HT1080 (cell line): ENCODE measurements around the gene BBS5. TPM values are rescaled to one million over a fixed set of nuclear protein-coding genes. Genes with fewer than 3 reads are reported as not detected.
A peak's percentile ranks its signal among the peaks of the same experiment; 100 is the strongest.
"Not testable (repeated sequence)": the region's sequence is repeated elsewhere in the genome, so short reads cannot be mapped to it uniquely, and the experiment has no call there.

Source experiments
- DNase-seq: peaks from one replicate; pipeline ENCODE4 v3.0.0-alpha.2; 2015; ENCODE audit warnings: low read depth
- total RNA-seq: library from RNA; depleted of rRNA; stranded (reverse); fragments of >200 nt; shearing (Covaris generic); gene quantifications from 2 replicates; pipeline ENCODE4 v1.2.3, GENCODE V29; 2014

Gene BBS5
- total RNA-seq, 1 experiment from 2014 or later: 1.9 TPM

DNA sequence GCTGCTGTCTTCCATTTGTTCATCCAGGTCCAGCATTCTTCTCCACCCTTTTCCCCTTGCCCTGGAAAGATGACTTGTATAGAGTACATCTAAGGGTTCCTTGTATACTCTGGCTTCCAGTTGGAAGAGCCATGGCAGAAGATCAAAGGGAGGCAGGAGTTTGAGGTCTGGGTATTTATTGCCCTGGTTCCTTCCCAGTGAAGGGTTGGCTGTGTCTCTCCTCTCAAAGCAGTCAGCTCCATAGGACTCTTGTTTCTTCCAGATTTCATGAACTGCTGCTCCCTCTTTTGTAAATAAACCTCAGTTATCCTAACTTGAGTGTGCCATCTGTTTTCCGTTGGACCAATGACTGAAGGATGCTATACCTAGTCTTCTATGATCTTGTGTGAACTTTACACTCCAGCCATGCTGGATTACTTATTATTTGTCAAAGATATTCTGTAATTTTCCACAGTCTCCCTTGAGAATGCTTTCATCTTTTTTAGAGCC lies 6.4 kb downstream of the BBS5 start:
- no peak for DNase-seq

DNA sequence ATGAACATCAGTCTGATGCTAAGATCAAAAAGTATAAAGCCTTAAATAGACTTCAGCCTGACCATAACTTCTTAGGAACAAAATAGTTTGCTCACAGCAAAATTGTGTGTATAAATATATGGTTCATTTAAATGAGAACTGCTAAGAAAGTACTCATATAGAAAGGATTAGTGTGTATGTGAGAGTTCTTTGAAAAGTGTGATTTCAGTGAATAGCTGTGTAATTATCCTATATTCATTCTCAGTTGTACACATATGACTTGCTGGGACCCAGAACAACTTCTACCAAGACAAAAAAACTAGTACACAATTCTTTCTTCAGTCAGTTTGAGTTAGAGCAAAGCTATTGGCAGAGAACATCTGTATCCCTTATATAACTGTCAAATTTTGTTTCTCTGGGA lies 7.2 kb downstream of the BBS5 start:
- DNase-seq: no peak

DNA sequence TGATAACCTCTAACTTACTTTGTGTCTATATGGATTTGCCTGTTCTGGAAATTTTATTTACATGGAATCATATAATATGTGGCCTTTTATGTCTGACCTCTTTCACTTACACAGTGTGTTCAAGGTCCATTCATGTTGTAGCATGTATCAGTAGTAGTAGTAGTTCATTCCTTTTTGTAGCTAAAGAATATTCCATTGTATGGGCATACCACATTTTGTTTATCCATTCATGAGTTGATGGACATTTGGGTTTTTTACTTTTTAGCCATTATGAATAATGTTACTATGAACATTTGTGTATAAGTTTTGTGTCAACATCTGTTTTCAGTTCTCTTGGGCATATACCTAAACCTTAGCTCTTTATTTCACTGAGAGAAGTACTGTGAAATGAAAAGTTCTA lies 11.5 kb downstream of the BBS5 start:
- DNase-seq: no peak

DNA sequence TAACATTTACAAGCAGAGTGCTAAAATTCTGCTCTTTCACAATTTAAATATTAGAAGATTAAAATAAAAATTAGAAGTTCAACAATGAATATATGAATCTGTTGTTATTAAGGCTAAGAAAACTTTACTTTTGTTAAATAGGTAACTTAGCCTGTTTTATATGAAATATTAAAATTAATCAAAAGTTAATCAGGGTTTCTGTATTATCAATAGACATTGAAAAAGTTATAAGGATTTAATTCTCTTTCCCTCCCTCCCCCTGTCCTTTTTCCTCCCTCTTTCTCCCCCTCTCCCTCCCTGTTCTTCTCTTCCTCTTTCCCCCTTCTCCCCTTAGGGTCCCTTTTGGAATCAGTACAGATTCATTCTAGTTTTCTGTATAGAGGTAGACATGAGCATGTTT lies 12.1 kb downstream of the BBS5 start:
- no peak for DNase-seq

DNA sequence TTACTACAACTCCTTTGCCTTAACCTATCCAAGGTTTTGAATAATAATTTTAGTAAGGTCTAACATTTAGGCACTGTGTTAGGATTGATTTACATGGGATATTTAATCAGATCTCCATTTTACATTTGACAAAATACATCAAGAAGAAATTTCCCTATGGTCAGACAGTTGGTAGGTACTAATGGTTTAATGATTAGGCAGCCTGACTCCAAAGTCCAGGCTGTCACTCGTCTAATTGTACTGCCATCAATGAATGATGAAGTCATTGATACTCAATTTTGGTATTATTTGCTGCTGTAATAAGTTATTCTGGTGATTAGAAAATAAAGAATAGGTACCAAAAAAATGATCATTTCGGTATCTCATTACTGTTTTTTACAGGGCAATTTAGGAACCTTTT lies 14.1 kb downstream of the BBS5 start:
- no peak for DNase-seq

DNA sequence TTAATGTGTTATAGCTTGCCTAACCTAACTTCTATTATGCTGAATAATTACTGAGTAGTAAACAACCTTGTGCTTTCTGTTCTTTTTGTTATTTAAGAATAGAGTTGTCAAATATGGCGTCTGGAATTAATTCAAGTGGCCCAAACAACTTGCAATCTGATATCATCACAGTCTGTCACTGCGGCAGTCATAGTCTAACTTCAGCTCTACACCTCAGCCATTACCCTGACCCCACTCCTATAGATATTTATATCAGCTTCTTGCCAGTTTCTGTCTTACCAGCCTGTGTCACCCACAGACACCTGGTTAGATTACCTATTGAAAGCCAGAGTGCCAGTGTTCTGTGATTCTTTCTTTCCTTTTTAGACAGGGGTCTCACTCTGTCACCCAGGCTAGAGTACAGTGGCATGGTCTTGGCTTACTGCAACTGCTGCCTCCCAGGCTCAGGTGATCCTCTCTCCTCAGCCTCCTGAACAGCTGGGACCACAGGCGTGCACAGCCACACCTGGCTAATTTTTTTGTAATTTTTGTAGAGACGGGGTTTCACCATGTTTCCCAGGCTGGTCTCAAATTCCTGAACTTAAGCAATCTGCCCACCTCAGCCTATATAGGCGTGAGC lies 16.1 kb downstream of the BBS5 start:
- no peak for DNase-seq

DNA sequence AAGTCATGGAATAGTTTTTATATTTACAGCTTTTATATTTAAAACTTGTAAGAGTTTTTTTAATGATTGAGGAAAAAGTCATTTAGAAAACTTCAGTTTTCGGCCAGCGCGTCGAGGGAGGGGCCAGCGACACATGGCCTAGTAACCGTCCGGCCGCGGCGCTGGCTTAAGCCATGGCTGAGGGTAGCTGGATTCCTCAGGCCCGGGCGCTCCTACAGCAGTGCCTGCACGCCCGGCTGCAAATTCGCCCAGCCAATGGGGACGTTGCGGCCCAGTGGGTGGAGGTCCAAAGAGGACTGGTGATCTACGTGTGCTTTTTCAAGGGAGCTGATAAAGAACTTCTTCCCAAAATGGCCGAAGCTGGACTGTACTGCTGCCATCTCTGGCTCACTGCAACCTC lies 25.4 kb downstream of the BBS5 start:
- DNase-seq: no peak

DNA sequence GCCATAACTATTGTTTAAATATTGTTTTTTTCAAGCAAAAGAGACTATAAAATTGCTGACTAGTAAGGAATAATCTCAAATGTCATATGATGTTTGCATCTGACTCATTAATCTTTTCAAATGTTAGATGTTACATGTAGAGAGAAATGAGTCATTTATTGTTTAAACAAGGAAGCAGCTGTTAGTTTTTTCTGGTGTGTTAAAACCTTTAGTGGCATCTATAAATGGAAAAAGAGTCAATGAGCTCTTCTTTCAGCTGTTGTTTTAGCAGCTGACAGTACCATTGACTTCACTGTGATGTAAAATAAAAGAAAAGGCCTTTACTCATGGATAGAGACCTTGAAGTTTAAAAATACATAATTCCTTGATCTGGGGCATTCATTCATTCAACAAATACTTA lies 28.4 kb downstream of the BBS5 start:
- DNase-seq: peak; percentile 71

DNA sequence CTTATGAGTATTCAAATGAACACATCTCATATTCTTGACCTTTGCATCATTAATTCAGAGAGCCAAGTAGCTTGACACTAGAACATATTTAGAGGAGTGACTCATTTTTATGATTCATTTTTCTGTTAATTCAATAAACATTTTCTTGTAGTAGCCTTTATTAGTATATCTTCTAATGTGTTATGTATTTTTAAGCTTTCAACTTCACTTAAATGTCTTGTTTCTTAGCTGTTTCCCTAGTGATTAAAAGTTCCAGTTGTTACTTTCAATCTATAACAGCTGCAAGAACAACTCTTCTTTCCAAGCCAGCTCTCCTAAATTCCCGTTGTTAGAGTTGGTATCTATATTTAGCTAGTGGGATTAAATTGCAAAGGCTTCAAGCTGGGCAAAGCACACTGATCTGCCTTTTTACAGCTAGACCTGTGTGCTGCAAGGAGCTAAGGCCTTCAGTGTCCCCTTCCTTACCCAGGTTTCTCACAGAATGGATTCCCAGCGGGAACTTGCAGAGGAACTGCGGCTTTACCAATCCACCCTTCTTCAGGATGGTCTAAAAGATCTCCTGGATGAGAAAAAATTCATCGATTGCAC lies 30.1 kb downstream of the BBS5 start, which contains the start of gene KLHL41:
KLHL41 (plus strand) TSS at position 405 of the 588 bp plus-strand sequence; CDS start at position 482, 77 bp downstream.
- DNase-seq: no peak

DNA sequence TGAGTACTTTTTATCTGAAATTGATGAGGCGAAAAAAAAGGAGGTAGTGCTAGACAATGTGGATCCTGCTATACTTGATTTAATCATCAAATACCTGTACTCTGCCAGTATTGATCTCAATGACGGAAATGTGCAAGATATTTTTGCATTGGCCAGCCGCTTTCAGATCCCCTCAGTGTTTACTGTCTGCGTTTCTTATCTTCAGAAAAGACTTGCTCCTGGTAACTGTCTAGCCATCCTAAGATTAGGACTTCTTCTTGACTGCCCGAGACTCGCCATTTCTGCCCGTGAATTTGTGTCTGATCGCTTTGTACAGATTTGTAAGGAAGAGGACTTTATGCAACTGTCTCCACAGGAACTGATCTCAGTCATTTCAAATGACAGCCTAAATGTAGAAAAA lies 30.7 kb downstream of the BBS5 start:
- no peak for DNase-seq

DNA sequence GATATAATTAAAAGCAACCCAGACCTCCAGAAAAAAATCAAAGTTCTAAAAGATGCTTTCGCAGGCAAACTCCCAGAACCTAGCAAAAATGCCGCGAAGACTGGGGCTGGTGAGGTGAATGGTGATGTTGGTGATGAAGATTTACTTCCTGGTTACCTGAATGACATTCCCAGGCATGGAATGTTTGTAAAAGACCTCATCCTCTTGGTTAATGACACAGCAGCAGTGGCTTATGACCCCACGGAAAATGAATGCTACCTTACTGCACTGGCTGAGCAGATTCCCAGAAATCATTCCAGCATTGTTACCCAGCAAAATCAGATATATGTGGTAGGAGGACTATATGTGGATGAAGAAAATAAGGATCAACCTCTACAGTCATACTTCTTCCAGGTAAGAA lies 31.2 kb downstream of the BBS5 start:
- DNase-seq: no peak

DNA sequence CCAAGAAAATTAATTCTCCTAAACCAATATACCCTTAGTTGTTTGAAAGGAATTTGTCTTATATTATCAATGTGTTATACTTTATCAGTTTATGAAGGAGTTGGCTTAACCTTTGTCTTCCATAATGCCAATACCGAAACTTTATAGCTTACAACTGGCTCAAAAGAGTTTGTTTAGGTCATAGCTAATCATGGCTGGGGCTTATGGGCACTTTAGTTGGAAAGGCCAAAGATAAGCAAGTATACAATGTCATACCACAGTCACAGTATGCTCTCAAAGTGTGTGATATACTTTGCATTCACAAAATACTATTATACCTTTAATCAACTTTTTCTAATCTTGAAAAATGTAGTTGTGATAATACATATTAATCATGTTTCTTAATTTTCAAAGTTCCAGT lies 32.5 kb downstream of the BBS5 start:
- DNase-seq: no peak

DNA sequence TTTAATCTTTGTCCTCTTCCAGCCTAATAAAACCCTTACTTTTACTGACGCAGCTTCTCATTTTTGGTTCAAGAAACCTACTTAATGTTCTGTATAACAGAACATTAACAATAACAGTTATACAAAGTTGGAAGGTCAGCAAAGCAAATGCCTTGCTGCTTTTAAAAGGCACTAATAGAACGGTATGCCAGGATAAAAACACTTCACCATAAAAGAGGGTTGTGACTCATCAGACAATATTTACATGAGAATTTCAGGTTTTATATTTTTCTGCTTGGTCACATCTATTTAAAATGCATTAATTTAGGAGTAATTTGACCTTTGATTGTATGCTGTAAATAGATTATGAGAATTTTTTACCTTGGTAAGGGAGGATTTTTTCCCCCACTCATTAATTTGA lies 33.2 kb downstream of the BBS5 start:
- DNase-seq: no peak

DNA sequence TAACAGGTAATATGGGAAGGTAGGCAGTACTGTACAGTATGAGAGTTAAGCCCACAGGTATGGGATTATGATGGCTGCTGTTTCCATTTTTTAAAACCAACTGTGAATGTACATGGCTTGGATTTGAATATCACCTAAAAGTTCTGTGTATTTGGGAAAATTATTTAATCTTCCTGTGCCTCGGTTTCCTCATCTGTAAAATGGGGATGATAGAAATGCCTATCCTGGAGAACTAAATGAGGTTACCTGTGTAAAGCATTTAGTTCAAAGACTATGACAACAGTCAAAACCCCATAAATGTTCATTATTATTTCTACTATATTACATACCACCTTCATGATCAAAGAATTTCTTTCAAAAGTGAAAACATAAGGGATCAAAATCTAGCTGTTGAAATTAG lies 33.8 kb downstream of the BBS5 start:
- no peak for DNase-seq

DNA sequence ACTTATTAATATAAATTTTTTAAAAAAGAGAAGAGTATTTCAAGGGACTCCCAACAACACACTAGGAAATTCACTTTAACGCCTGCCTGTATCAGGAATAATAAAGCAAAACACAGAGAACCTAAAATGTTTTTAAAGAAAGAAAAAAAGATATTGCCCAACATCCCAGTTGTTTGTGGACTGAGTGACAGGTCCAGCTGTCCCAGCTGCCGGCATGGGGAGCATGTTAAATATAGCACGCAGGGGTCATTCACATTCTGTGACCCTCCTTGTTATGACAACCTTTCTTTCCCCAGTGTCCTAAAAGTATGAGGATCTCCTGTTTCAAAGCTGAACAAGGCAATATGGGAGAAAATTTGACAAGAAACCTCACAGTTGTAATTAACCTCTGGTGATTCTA lies 34.6 kb downstream of the BBS5 start:
- DNase-seq: no peak

DNA sequence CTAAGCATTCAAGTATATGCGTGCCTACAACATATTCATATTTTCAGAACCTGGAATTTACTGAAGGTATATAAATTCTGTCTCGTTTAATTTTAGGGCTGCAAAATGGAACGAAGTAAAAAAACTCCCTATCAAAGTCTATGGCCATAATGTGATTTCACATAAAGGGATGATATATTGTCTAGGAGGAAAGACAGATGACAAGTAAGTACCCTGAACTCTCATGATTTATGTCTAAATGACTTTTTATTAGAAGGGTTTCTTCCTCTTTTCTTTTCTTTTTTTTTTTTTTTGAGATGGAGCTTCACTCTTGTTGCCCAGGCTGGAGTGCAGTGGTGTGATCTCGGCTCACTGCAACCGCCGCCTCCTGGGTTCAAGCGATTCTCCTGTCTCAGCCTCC lies 35.5 kb downstream of the BBS5 start:
- DNase-seq: not testable (repeated sequence)

DNA sequence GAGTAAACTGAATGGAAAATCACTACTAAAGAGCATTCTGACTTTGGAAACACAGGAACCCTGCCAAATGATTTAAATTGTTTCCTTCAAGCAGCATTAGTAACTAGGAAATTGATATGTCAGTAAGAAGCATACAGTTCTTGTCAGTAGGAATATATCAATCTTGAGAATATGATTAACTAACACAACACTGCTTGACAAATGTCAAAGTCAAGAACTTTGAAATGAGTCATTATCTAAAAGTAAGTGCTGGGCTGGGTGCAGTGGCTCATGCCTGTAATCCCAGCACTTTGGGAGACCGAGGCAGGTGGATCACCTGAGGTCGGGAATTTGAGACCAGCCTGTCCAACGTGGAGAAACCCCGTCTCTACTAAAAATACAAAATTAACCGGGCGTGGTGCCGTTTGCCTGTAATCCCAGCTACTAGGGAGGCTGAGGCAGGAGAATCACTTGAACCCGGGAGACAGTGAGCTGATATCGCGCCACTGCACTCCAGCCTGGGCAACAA lies 37.2 kb downstream of the BBS5 start:
- not testable (repeated sequence) for DNase-seq

DNA sequence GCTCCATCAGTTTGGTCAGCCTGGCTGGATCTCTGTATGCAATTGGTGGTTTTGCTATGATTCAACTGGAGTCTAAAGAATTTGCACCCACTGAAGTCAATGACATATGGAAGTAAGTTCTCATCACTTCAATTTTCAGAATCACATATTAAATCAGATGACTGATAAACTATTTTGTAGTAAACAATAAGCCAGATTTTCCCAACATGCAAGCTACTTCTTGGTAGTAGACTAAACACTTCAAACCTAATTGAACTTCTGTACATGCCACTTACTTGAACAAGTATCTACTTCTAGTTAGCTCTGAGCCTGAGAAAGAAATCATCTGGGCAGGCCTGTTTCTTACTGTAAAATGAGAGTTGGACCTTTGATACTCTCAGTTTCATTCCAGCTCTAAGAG lies 41.6 kb downstream of the BBS5 start:
- DNase-seq: no peak

DNA sequence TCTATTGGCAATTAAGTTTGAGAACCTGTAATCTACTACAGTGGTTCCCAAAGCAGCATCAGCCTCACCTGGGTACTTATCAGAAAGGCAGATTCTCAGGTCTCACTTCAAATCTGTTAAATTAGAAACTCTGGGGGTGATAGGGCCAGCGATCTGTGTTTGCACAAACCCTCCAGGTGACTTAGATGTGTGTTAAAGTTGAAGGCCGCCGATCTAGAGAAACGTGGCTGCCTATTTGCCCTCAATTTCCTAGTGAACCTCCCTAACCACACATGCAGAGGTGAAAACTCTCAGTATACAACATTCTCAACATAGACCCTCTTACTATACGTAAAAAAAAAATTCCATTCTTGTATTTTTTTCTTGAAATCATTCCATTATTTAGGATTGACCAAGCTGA lies 44.4 kb downstream of the BBS5 start:
- DNase-seq: no peak

DNA sequence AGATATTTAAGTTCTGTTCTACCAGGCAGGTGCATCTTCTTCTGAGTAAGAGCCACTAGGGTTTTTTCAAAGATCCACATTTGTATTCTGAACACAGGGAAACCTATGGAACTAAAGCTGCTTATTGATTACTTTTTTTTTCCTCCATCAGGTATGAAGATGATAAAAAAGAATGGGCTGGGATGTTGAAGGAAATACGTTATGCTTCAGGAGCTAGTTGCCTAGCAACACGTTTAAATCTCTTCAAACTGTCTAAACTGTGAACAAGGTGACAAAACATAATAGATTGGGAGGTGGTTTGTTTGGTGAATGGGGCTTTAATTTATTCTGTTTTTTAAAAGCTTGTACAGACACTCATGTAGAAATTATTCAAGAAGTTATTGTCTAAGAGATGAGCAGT lies 46.1 kb downstream of the BBS5 start:
- DNase-seq: no peak

DNA sequence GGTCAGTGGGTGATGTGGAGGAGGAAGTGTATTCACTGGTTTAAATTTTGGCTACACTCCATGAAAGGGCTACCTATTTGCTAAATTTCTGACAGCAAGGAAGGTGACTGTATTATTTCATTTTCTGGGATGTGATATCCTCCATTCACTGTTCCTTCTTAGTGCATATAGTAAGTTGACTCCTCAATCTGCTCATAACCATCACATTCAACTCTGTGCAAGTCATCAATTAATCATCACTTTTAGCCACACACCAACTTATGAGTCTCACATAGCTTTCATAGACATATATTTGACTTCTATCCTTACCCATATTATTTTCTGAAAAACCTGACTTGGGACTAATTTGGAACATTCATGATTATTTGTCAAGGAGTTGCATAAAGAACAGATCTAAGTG lies 47.2 kb downstream of the BBS5 start:
- peak; percentile 61 for DNase-seq

DNA sequence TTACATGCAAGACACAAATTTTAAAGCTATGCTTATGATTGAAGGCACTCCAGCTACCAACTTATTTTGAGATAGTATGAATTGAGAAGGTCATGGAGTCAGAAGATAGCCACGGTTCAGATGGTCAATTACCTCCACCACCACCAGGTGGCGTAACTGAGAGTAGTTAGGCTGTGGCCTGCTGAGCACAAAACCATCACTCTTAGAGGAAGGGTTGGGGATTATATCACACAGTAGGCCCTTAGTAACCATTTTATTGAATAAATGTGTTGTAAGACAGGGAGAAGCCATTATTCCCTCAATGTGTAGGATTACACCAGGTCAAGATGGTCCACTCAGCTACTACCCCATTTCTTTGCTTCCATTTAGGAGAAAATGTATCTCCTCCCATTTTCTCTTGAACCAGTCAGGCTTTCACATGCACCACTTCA lies 49.0 kb downstream of the BBS5 start:
- peak; percentile 39 for DNase-seq

DNA sequence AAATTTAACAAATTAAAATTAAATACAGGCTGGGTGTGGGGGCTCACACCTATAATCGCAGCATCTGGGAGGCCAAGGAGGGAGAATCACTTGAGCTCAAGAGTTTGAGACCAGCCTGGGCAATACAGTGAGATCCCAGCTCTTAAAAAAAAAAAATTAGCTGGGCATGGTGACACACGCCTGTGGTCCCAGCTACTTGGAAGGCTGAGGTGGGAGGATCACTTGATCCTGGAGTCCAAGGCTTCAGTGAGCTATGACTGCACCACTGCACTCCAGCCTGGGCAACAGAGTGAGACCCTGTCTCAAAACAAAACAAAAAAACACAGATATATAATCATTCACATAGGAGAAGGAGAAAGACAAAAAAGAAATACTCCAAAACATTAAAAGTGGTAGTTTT lies 60.2 kb downstream of the BBS5 start:
- not testable (repeated sequence) for DNase-seq
